Measurements from ENCODE around the gene PCDHA3.
A peak's percentile ranks its signal among the peaks of the same experiment; 100 is the strongest.

- peak in 1 of 6 experiments; percentile 18 for TF ChIP-seq CTCF (IDR thresholded peaks at IDR 0.05)
- TF ChIP-seq POLR2A (IDR thresholded peaks at IDR 0.05) = no peak
Measured at GRCh38 chr5:140795259-140795641, 5.6 kb upstream of the PCDHA3 start.

Measured in thyroid gland (tissue), 4 donors.